Erythroblast (primary cell): ENCODE data around the gene DST.

Source experiments
- GATA1 ChIP-seq: IDR thresholded peaks from 2 replicates; pipeline ENCODE4 v1.6.1; 2011; ENCODE audit warnings: low read depth, mild to moderate bottlenecking, control low read depth, low read length, moderate library complexity
- POLR2A ChIP-seq: IDR thresholded peaks from 2 replicates; pipeline ENCODE4 v1.6.1; 2011; ENCODE audit warnings: mild to moderate bottlenecking, low read length

- TF ChIP-seq POLR2A (no peak), GATA1 (no peak)
Measured at GRCh38 chr6:56652994-56653393, 10.3 kb upstream of the DST start.
